ENCODE data around the gene CYB561D2.
A peak's percentile ranks its signal among the peaks of the same experiment; 100 is the strongest.

CYB561D2 gene

GRCh38 chr3:50326182-50326541 lies 24.5 kb upstream of the CYB561D2 start:
- Histone ChIP-seq H3K27ac (ENCODE audit: low read depth, low read length, poor library complexity, severe bottlenecking) (no peak overlapping the region), H3K4me3 (ENCODE audit: low read depth, low read length, poor library complexity, severe bottlenecking) (no peak overlapping the region), H4K20me1 (ENCODE audit: insufficient read depth, low read length) (no peaks in the 10 kb centered on the region), H3F3A (ENCODE audit: insufficient read depth, low read length) (no peaks in the 10 kb centered on the region), H2AFZ (ENCODE audit: low read length) (no peak overlapping the region), H3K9me3 (ENCODE audit: low read length) (no peaks in the 10 kb centered on the region), H3K4me1 (ENCODE audit: insufficient read depth, low read length, severe bottlenecking) (peaks cover 32% of the 10 kb centered on the region), H3K9ac (ENCODE audit: low read length) (no peak overlapping the region), H3K79me2 (ENCODE audit: insufficient read depth, low read length) (peaks cover 7% of the 10 kb centered on the region; the same call in 1 of the 2 replicates), H3K36me3 (ENCODE audit: insufficient read depth, low read length) (peaks cover 31% of the 10 kb centered on the region), H3K4me2 (ENCODE audit: low read length) (no peak overlapping the region), H3K27me3 (ENCODE audit: insufficient read depth, low read length) (no peaks in the 10 kb centered on the region), H3K9me2 (ENCODE audit: low read depth, low read length) (no peaks in the 10 kb centered on the region)
- TF ChIP-seq CTCF (IDR thresholded peaks at IDR 0.05; ENCODE audit: low read length) (no peak), EZH2 (IDR thresholded peaks at IDR 0.05; ENCODE audit: borderline replicate concordance, low read length) (no peak)

- peak overlapping the region; percentile 99 for H3K9ac ChIP-seq (ENCODE audit: low read length)
- no peaks in the 10 kb centered on the region for H4K20me1 ChIP-seq (ENCODE audit: insufficient read depth, low read length)
- H3K4me1 ChIP-seq (ENCODE audit: insufficient read depth, low read length, severe bottlenecking): peaks cover 29% of the 10 kb centered on the region
- peaks cover 40% of the 10 kb centered on the region for H3K36me3 ChIP-seq (ENCODE audit: insufficient read depth, low read length)
- H3K4me2 ChIP-seq (ENCODE audit: low read length): peak overlapping the region; percentile 68
- H3F3A ChIP-seq (ENCODE audit: insufficient read depth, low read length): no peaks in the 10 kb centered on the region
- no peaks in the 10 kb centered on the region for H3K9me3 ChIP-seq (ENCODE audit: low read length)
- no peaks in the 10 kb centered on the region for H3K27me3 ChIP-seq (ENCODE audit: insufficient read depth, low read length)
- H3K27ac ChIP-seq (ENCODE audit: low read depth, low read length, poor library complexity, severe bottlenecking): no peak overlapping the region
- no peak overlapping the region for H2AFZ ChIP-seq (ENCODE audit: low read length)
- no peaks in the 10 kb centered on the region for H3K9me2 ChIP-seq (ENCODE audit: low read depth, low read length)
- TF ChIP-seq CTCF (IDR thresholded peaks at IDR 0.05; ENCODE audit: low read length) (no peak), EZH2 (IDR thresholded peaks at IDR 0.05; ENCODE audit: borderline replicate concordance, low read length) (no peak)
- peaks cover 7% of the 10 kb centered on the region; the same call in 1 of the 2 replicates for H3K79me2 ChIP-seq (ENCODE audit: insufficient read depth, low read length)
- peak overlapping the region; percentile 91 for H3K4me3 ChIP-seq (ENCODE audit: low read depth, low read length, poor library complexity, severe bottlenecking)
Measured at GRCh38 chr3:50327129-50327528, 23.5 kb upstream of the CYB561D2 start.

GRCh38 chr3:50327943-50328691 lies 22.5 kb upstream of the CYB561D2 start, which contains the start of gene TUSC2:
TUSC2 (minus strand) TSS chr3:50328223; CDS start chr3:50328099, 124 bp downstream.
- H3K36me3 ChIP-seq (ENCODE audit: insufficient read depth, low read length): peaks cover 44% of the 10 kb centered on the region
- H3K4me1 ChIP-seq (ENCODE audit: insufficient read depth, low read length, severe bottlenecking): peaks cover 20% of the 10 kb centered on the region
- no peaks in the 10 kb centered on the region for H3K9me2 ChIP-seq (ENCODE audit: low read depth, low read length)
- H3K27me3 ChIP-seq (ENCODE audit: insufficient read depth, low read length): no peaks in the 10 kb centered on the region
- peak within 1 kb of the TSS; percentile 99 for H3K9ac ChIP-seq (ENCODE audit: low read length)
- peak within 1 kb of the TSS; percentile 42 for H3K27ac ChIP-seq (ENCODE audit: low read depth, low read length, poor library complexity, severe bottlenecking)
- no peaks in the 10 kb centered on the region for H3F3A ChIP-seq (ENCODE audit: insufficient read depth, low read length)
- peak within 1 kb of the TSS; percentile 68 for H3K4me2 ChIP-seq (ENCODE audit: low read length)
- no peaks in the 10 kb centered on the region for H3K9me3 ChIP-seq (ENCODE audit: low read length)
- H3K79me2 ChIP-seq (ENCODE audit: insufficient read depth, low read length): peaks cover 7% of the 10 kb centered on the region; the same call in 1 of the 2 replicates
- no peak for TF ChIP-seq CTCF (IDR thresholded peaks at IDR 0.05; ENCODE audit: low read length)
- TF ChIP-seq EZH2 (IDR thresholded peaks at IDR 0.05; ENCODE audit: borderline replicate concordance, low read length): no peak
- peak within 1 kb of the TSS; percentile 91 for H3K4me3 ChIP-seq (ENCODE audit: low read depth, low read length, poor library complexity, severe bottlenecking)
- no peak within 1 kb of the TSS for H2AFZ ChIP-seq (ENCODE audit: low read length)
- H4K20me1 ChIP-seq (ENCODE audit: insufficient read depth, low read length): no peaks in the 10 kb centered on the region
